Hepatocyte (in vitro differentiated cells): ENCODE results near the gene DCLK3. TPM values are rescaled to one million over a fixed set of nuclear protein-coding genes. Genes with fewer than 3 reads are reported as not detected.

Experiments
- DNase-seq: peaks from one replicate; pipeline ENCODE4 v3.0.0-alpha.2; 2016; ENCODE audit warnings: low spot score
- H2AFZ ChIP-seq: fragments of 200-600 bp; sonication (generic); 2 replicates; pipeline ENCODE4 v1.6.0; 2016; ENCODE audit warnings: antibody characterized with exemption, mild to moderate bottlenecking
- H3K27ac ChIP-seq: fragments of 200-600 bp; sonication (generic); 2 replicates; pipeline ENCODE4 v1.5.1; 2016; ENCODE audit warnings: mild to moderate bottlenecking
- H3K27me3 ChIP-seq: fragments of 200-600 bp; sonication (generic); 2 replicates; pipeline ENCODE4 v1.6.1; 2016
- H3K36me3 ChIP-seq: fragments of 200-600 bp; sonication (generic); replicated peaks from 2 replicates; pipeline ENCODE4 v1.5.1; 2016; ENCODE audit warnings: low read depth; ENCODE audit not compliant: insufficient read depth
- H3K4me1 ChIP-seq: fragments of 200-600 bp; sonication (generic); 2 replicates; pipeline ENCODE4 v1.5.1; 2016; ENCODE audit warnings: mild to moderate bottlenecking, moderate library complexity; ENCODE audit not compliant: insufficient read depth
- H3K4me2 ChIP-seq: fragments of 200-600 bp; sonication (generic); 2 replicates; pipeline ENCODE4 v1.6.0; 2016
- H3K4me3 ChIP-seq: fragments of 200-600 bp; sonication (generic); 2 replicates; pipeline ENCODE4 v1.5.1; 2016; ENCODE audit warnings: mild to moderate bottlenecking
- H3K79me2 ChIP-seq: fragments of 200-600 bp; sonication (generic); 2 replicates; pipeline ENCODE4 v1.6.0; 2017; ENCODE audit warnings: mild to moderate bottlenecking
- H3K9me2 ChIP-seq: fragments of 200-600 bp; sonication (generic); replicated peaks from 2 replicates; pipeline ENCODE4 v1.6.0; 2017; ENCODE audit warnings: mild to moderate bottlenecking; ENCODE audit not compliant: insufficient read depth
- H3K9me3 ChIP-seq: fragments of 200-600 bp; sonication (generic); 2 replicates; pipeline ENCODE4 v1.5.1; 2016; ENCODE audit warnings: low read depth, mild to moderate bottlenecking
- H4K20me1 ChIP-seq: fragments of 200-600 bp; sonication (generic); 2 replicates; pipeline ENCODE4 v1.6.0; 2016; ENCODE audit warnings: mild to moderate bottlenecking; ENCODE audit not compliant: insufficient read depth, poor library complexity, severe bottlenecking
- CTCF ChIP-seq: fragments of 200-600 bp; sonication (generic); IDR thresholded peaks from 2 replicates; pipeline ENCODE4 v1.5.1; 2016; ENCODE audit warnings: antibody characterized with exemption, mild to moderate bottlenecking; ENCODE audit not compliant: poor library complexity
- EZH2 ChIP-seq: fragments of 200-600 bp; sonication (generic); IDR thresholded peaks from 2 replicates; pipeline ENCODE4 v1.6.1; 2016; ENCODE audit warnings: antibody characterized with exemption, mild to moderate bottlenecking, borderline replicate concordance
- EZH2phosphoT487 ChIP-seq: fragments of 200-600 bp; sonication (generic); IDR thresholded peaks from one replicate; pipeline ENCODE4 v1.6.1; 2018; ENCODE audit warnings: antibody characterized with exemption, mild to moderate bottlenecking, low read depth, moderate library complexity; ENCODE audit not compliant: unreplicated experiment, severe bottlenecking
- WGBS: methylation state at CpG from one replicate; pipeline ENCODE4 v1.1.6; 2016; ENCODE audit warnings: low lambda C conversion rate; ENCODE audit errors: missing lambda C conversion rate; 5-methylcytosine and 5-hydroxymethylcytosine counted together
- polyA plus RNA-seq: library from polyadenylated mRNA; unstranded; fragments of >200 nt; fragmentation: Nextera tagmentation; extraction: Ambion mirVana; gene quantifications from 2 replicates; pipeline ENCODE4 v1.2.1, GENCODE V29; 2016
- total RNA-seq: library from RNA; depleted of rRNA; stranded (reverse); fragments of >200 nt; gene quantifications from 2 replicates; pipeline ENCODE4 v1.2.3, GENCODE V29; 2014

Gene DCLK3
- total RNA-seq (0.07 TPM in 1 of 2 replicates, not detected in the other), polyA plus RNA-seq (not detected in 2 replicates)

- Histone ChIP-seq H3K36me3 (no peaks in the 10 kb centered on the region), H3K9me3 (no peaks in the 10 kb centered on the region), H3K27ac (no peak within 1 kb of the TSS), H3K9me2 (no peaks in the 10 kb centered on the region), H3K79me2 (no peaks in the 10 kb centered on the region), H3K4me1 (no peaks in the 10 kb centered on the region), H3K4me3 (no peak within 1 kb of the TSS), H4K20me1 (no peaks in the 10 kb centered on the region), H3K4me2 (peak within 1 kb of the TSS; percentile 80), H2AFZ (no peak within 1 kb of the TSS), H3K27me3 (peaks cover 72% of the 10 kb centered on the region)
- 5% methylated on average over 40 of the region's 99 CpGs for WGBS
- TF ChIP-seq EZH2, result peak; percentile 80
- no peak for TF ChIP-seq EZH2phosphoT487
- peak; percentile 37 for DNase-seq
Observed at GRCh38 chr3:36763850-36764703, at the start of gene DCLK3. Gene DCLK3 (minus strand): TSS chr3:36764553. CDS start chr3:36764263, 290 bp downstream.

- H3K79me2 ChIP-seq, result no peaks in the 10 kb centered on the region
Observed at GRCh38 chr3:36813305-36813704, 49.0 kb upstream of the DCLK3 start.

GRCh38 chr3:36812240-36812639, 47.9 kb upstream of the DCLK3 start:
- no peak overlapping the region for H3K4me3 ChIP-seq
- no peak for TF ChIP-seq CTCF
- no peak for TF ChIP-seq EZH2
- TF ChIP-seq EZH2phosphoT487, result no peak
- no peaks in the 10 kb centered on the region for H3K9me2 ChIP-seq
- H3K4me2 ChIP-seq, result no peak overlapping the region
- H3K36me3 ChIP-seq, result no peaks in the 10 kb centered on the region
- H3K79me2 ChIP-seq, result no peaks in the 10 kb centered on the region
- H2AFZ ChIP-seq, result no peak overlapping the region
- no peaks in the 10 kb centered on the region for H3K9me3 ChIP-seq
- no peaks in the 10 kb centered on the region for H3K4me1 ChIP-seq
- H3K27me3 ChIP-seq, result no peaks in the 10 kb centered on the region
- DNase-seq, result no peak
- no peak overlapping the region for H3K27ac ChIP-seq
- 85% methylated on average over 1 of the region's 1 CpG for WGBS
- H4K20me1 ChIP-seq, result no peaks in the 10 kb centered on the region

More at GRCh38 chr3:36813305-36813704, 49.0 kb upstream of the DCLK3 start:
- H3K4me2 ChIP-seq, result no peak overlapping the region
- H3K9me2 ChIP-seq, result no peaks in the 10 kb centered on the region
- no peaks in the 10 kb centered on the region for H3K9me3 ChIP-seq
- no peaks in the 10 kb centered on the region for H3K36me3 ChIP-seq
- no peak for DNase-seq
- H3K4me1 ChIP-seq, result no peaks in the 10 kb centered on the region
- H3K27me3 ChIP-seq, result no peaks in the 10 kb centered on the region
- no peaks in the 10 kb centered on the region for H4K20me1 ChIP-seq
- WGBS, result 71% methylated on average over 6 of the region's 6 CpGs
- H3K4me3 ChIP-seq, result no peak overlapping the region
- H3K27ac ChIP-seq, result no peak overlapping the region
- no peak overlapping the region for H2AFZ ChIP-seq
- TF ChIP-seq CTCF (no peak), EZH2phosphoT487 (no peak), EZH2 (no peak)

- no peaks in the 10 kb centered on the region for H3K79me2 ChIP-seq
- H4K20me1 ChIP-seq, result no peaks in the 10 kb centered on the region
- H3K27me3 ChIP-seq, result no peaks in the 10 kb centered on the region
- H3K4me1 ChIP-seq, result no peaks in the 10 kb centered on the region
- no peak for TF ChIP-seq EZH2phosphoT487
- no peak for TF ChIP-seq EZH2
- no peak for TF ChIP-seq CTCF
- no peaks in the 10 kb centered on the region for H3K36me3 ChIP-seq
- DNase-seq, result no peak
- H2AFZ ChIP-seq, result no peak overlapping the region
- no peak overlapping the region for H3K4me2 ChIP-seq
- H3K9me2 ChIP-seq, result no peaks in the 10 kb centered on the region
- no peak overlapping the region for H3K4me3 ChIP-seq
- WGBS, result 89% methylated on average over 2 of the region's 2 CpGs
- H3K27ac ChIP-seq, result no peak overlapping the region
- no peaks in the 10 kb centered on the region for H3K9me3 ChIP-seq
Observed at GRCh38 chr3:36811768-36812167, 47.4 kb upstream of the DCLK3 start.
